Erythroblast (primary cell): ENCODE data around the gene TRAPPC8.

ENCODE experiments used
- GATA1 ChIP-seq: IDR thresholded peaks from 2 replicates; pipeline ENCODE4 v1.6.1; 2011; ENCODE audit warnings: low read depth, mild to moderate bottlenecking, control low read depth, low read length, moderate library complexity
- POLR2A ChIP-seq: IDR thresholded peaks from 2 replicates; pipeline ENCODE4 v1.6.1; 2011; ENCODE audit warnings: mild to moderate bottlenecking, low read length

- TF ChIP-seq POLR2A (no peak), GATA1 (no peak)
Measured at GRCh38 chr18:31983976-31984375, 41.0 kb upstream of the TRAPPC8 start.
